OCI-LY3 (cell line): ENCODE results near the gene CDK4.

Experiments used
- H2AFZ ChIP-seq: fragments of 200-600, 300-600 bp; shearing (Covaris generic); 2 replicates; pipeline ENCODE4 v1.6.0; 2014; ENCODE audit warnings: antibody characterized with exemption, low read depth, low read length
- H3K27ac ChIP-seq: fragments of 200-600, 300-600 bp; sonication (generic); 2 replicates; pipeline ENCODE4 v1.5.1; 2014; ENCODE audit warnings: mild to moderate bottlenecking, low read length, moderate library complexity, mixed read lengths
- H3K27me3 ChIP-seq: fragments of 200-600, 300-600 bp; sonication (generic); 2 replicates; pipeline ENCODE4 v1.6.1; 2014; ENCODE audit warnings: low read depth, low read length, mixed read lengths
- H3K36me3 ChIP-seq: fragments of 200-600, 300-600 bp; sonication (generic); replicated peaks from 2 replicates; pipeline ENCODE3; 2014; ENCODE audit warnings: low read depth, low read length, mixed read lengths
- H3K4me1 ChIP-seq: fragments of 300-600, 200-600 bp; sonication (generic); 2 replicates; pipeline ENCODE4 v1.6.1; 2014; ENCODE audit warnings: low read length, mixed read lengths
- H3K4me2 ChIP-seq: fragments of 200-600, 300-600 bp; sonication (generic); 2 replicates; pipeline ENCODE4 v1.6.1; 2014; ENCODE audit warnings: low read length, mixed read lengths
- H3K4me3 ChIP-seq: fragments of 300-600, 200-600 bp; sonication (generic); 2 replicates; pipeline ENCODE4 v1.5.1; 2014; ENCODE audit warnings: antibody characterized with exemption, mild to moderate bottlenecking, low read length, moderate library complexity
- H3K79me2 ChIP-seq: fragments of 300-600, 200-600 bp; shearing (Covaris generic); 2 replicates; pipeline ENCODE4 v1.6.1; 2014; ENCODE audit warnings: mild to moderate bottlenecking, low read length, mixed read lengths
- H3K9ac ChIP-seq: fragments of 300-600, 200-600 bp; shearing (Covaris generic); 2 replicates; pipeline ENCODE4 v1.6.0; 2014; ENCODE audit warnings: mild to moderate bottlenecking, low read length, moderate library complexity
- H3K9me3 ChIP-seq: fragments of 200-600, 300-600 bp; shearing (Covaris generic); 2 replicates; pipeline ENCODE4 v1.6.1; 2014; ENCODE audit warnings: low read length, mixed read lengths; ENCODE audit not compliant: insufficient read depth
- H4K20me1 ChIP-seq: fragments of 200-600, 300-600 bp; sonication (generic); 2 replicates; pipeline ENCODE4 v1.6.1; 2016; ENCODE audit warnings: low read length, mixed read lengths; ENCODE audit not compliant: insufficient read depth
- EZH2phosphoT487 ChIP-seq: fragments of 200-600 bp; shearing (Covaris generic); IDR thresholded peaks from 2 replicates; pipeline ENCODE4 v1.6.1; 2018; ENCODE audit warnings: antibody characterized with exemption, mixed run types, low read depth
- TF ChIP-seq, protein P1 (sequence below): fragments of 200-600, 300-600 bp; sonication (generic); IDR thresholded peaks from 2 replicates; pipeline ENCODE4 v1.5.1; 2014; ENCODE audit warnings: antibody characterized with exemption, low read length, low read depth

CDK4 gene

DNA sequence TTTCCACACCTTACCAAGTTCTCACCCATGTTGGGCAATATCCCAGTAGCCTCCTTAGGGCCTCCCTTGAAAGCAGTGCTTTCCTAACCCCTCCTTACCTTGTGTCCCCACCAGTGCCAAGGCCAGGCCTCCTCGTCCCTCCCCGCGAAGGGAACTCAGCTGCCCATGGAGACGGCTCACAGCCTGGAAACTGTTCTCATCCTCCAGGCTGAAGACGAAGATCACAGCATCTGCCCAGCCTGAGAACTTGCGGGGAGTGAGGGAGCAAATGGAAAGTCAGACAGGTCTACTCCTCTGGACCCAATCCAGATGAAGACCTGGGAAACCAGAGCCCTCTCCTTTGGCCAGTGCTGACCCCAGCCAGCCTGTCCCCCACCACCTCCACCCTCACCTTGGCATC lies 18.2 kb downstream of the CDK4 start:
- Histone ChIP-seq H3K79me2 (no peaks in the 10 kb centered on the region), H3K9me3 (no peaks in the 10 kb centered on the region), H3K4me1 (no peaks in the 10 kb centered on the region), H4K20me1 (no peaks in the 10 kb centered on the region), H3K27ac (no peak overlapping the region), H3K4me2 (no peak overlapping the region), H3K36me3 (peaks cover 8% of the 10 kb centered on the region), H3K9ac (no peak overlapping the region), H2AFZ (no peak overlapping the region), H3K4me3 (no peak overlapping the region), H3K27me3 (no peaks in the 10 kb centered on the region)
- no peak for TF ChIP-seq EZH2phosphoT487
- TF ChIP-seq, protein P1, sequence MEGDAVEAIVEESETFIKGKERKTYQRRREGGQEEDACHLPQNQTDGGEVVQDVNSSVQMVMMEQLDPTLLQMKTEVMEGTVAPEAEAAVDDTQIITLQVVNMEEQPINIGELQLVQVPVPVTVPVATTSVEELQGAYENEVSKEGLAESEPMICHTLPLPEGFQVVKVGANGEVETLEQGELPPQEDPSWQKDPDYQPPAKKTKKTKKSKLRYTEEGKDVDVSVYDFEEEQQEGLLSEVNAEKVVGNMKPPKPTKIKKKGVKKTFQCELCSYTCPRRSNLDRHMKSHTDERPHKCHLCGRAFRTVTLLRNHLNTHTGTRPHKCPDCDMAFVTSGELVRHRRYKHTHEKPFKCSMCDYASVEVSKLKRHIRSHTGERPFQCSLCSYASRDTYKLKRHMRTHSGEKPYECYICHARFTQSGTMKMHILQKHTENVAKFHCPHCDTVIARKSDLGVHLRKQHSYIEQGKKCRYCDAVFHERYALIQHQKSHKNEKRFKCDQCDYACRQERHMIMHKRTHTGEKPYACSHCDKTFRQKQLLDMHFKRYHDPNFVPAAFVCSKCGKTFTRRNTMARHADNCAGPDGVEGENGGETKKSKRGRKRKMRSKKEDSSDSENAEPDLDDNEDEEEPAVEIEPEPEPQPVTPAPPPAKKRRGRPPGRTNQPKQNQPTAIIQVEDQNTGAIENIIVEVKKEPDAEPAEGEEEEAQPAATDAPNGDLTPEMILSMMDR: no peak

DNA sequence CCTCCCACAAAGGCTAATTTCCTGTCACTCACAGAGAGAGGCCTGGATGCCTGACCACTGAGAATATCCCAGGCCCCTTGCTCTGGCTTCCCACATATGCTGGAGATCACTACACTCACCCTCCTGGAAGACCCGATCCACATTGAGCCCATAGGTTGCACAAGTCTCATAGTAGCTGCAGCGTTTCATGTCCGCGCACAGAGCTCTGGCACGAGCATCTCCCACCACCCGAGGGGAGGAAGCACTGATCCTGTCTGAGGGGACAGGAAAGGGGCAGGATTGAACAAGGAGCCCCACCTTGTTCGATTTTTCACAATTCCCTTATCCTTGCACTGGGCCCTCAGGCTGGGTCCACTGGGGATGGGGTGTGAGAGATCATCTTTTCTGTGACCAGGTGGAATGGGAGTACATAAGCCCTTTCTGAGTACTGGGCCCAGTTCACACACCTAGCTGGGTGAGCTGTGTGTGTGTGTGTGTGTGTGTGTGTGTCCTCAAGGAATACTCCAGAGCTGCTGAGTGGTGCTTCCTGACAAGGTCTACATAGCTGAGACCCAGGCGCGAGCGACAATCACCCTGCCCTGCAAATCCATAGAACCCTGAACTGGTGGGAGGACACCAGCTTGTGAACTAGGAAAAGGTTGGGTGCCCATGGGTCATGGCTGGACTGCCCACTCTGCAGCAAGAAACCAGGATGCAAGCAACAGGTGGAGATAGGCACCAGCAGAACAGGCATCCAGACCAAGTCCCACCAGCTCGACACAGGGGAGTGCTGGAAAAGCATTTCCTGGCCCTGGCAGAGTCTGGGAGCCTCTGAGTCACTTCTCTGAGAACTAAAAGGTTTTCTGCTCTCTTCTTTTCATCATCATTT lies 19.1 kb downstream of the CDK4 start:
- Histone ChIP-seq H3K9ac (no peak overlapping the region), H3K4me2 (no peak overlapping the region), H3K4me1 (no peaks in the 10 kb centered on the region), H2AFZ (no peak overlapping the region), H3K4me3 (no peak overlapping the region), H4K20me1 (no peaks in the 10 kb centered on the region), H3K79me2 (no peaks in the 10 kb centered on the region), H3K27me3 (no peaks in the 10 kb centered on the region), H3K27ac (no peak overlapping the region), H3K36me3 (peaks cover 8% of the 10 kb centered on the region), H3K9me3 (no peaks in the 10 kb centered on the region)
- TF ChIP-seq, protein P1: no peak
- no peak for TF ChIP-seq EZH2phosphoT487

DNA sequence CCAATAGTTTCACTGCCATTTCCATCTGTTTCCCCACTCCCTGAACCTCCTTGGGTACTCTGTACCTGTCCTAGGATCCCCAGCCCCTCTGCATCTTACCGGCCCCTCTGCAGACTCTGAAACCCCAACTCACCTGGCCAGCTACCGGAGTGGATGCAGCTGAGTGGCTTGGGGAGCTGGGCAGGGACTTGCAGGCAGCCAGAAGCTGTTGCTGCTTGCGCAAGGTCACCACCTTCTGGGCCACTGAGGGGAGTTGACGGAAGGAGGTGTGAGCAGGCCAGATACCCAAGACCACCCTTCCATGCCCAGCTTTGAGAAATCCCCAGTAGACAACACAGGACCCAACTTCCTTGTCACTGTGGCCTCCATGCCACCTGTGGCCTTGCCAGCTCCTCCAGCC lies 19.8 kb downstream of the CDK4 start:
- Histone ChIP-seq H3K27me3 (no peaks in the 10 kb centered on the region), H2AFZ (no peak overlapping the region), H3K79me2 (no peaks in the 10 kb centered on the region), H3K9ac (no peak overlapping the region), H3K36me3 (peaks cover 11% of the 10 kb centered on the region), H3K4me2 (no peak overlapping the region), H3K4me3 (no peak overlapping the region), H3K9me3 (no peaks in the 10 kb centered on the region), H3K27ac (no peak overlapping the region), H3K4me1 (no peaks in the 10 kb centered on the region), H4K20me1 (no peaks in the 10 kb centered on the region)
- TF ChIP-seq, protein P1: no peak
- TF ChIP-seq EZH2phosphoT487: no peak

DNA sequence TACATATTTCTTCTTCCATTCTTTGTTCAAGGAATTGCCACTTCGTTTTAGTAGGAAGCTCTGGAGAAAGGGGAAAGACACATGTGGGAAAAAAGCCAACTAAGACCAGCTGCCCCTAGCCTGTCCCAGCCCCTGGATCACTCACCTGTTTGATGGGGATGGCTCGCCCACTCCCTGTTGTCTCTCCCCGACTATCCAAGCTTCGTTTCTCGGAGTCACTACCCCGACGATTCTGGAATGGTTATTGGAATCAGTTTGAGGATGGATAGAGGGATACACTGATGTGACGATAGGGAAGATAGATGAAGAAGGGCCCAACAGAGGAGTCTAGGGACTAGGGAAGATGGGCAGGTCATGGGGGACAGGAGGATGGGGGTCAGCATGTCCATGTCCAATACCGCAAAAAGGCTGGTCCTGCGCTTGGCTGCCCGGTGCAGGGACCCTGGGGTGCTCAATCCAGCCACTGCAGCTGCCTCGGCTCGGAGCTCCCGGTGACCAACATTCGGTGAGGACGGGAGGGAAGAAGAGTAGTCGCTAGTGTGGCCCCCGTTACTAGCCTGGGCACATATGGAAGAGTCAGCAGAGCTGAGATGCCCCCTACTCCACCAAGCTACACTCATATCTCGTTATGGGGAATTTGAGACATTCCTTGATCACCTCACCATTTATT lies 20.6 kb downstream of the CDK4 start:
- no peak overlapping the region for H3K4me3 ChIP-seq
- no peaks in the 10 kb centered on the region for H3K4me1 ChIP-seq
- no peak for TF ChIP-seq EZH2phosphoT487
- TF ChIP-seq, protein P1: no peak
- no peak overlapping the region for H3K4me2 ChIP-seq
- H3K27ac ChIP-seq: no peak overlapping the region
- no peaks in the 10 kb centered on the region for H3K27me3 ChIP-seq
- H3K9ac ChIP-seq: no peak overlapping the region
- no peaks in the 10 kb centered on the region for H3K9me3 ChIP-seq
- peaks cover 17% of the 10 kb centered on the region for H3K36me3 ChIP-seq
- H2AFZ ChIP-seq: no peak overlapping the region
- no peaks in the 10 kb centered on the region for H3K79me2 ChIP-seq
- H4K20me1 ChIP-seq: no peaks in the 10 kb centered on the region
